HepG2 (cell line): ENCODE results near the gene ESRRG. TPM values are rescaled to one million over a fixed set of nuclear protein-coding genes. Genes with fewer than 3 reads are reported as not detected.

ENCODE experiments used
- AHDC1 ChIP-seq: sonication (generic); formaldehyde crosslinking; IDR thresholded peaks from 2 replicates; pipeline ENCODE4 v1.5.1; 2020; ENCODE audit warnings: mild to moderate bottlenecking, missing genetic modification reagents, borderline replicate concordance
- CENPT ChIP-seq: sonication (generic); formaldehyde crosslinking; IDR thresholded peaks from 2 replicates; pipeline ENCODE4 v1.8.0; 2022; ENCODE audit warnings: low read depth, mild to moderate bottlenecking, moderate library complexity, missing genetic modification reagents
- DPF2 ChIP-seq: sonication (generic); formaldehyde crosslinking; IDR thresholded peaks from 2 replicates; pipeline ENCODE4 v1.4.0; 2020; ENCODE audit warnings: mild to moderate bottlenecking, low read depth, missing genetic modification reagents, borderline replicate concordance
- IRF9 ChIP-seq: sonication (generic); formaldehyde crosslinking; IDR thresholded peaks from 2 replicates; pipeline ENCODE4 v1.8.0; 2022; ENCODE audit warnings: missing genetic modification reagents, mild to moderate bottlenecking, borderline replicate concordance
- MYNN ChIP-seq: sonication (generic); formaldehyde crosslinking; IDR thresholded peaks from 2 replicates; pipeline ENCODE4 v1.4.0; 2020; ENCODE audit warnings: mild to moderate bottlenecking, low read depth, missing genetic modification reagents
- PATZ1 ChIP-seq: sonication (generic); formaldehyde crosslinking; IDR thresholded peaks from 2 replicates; pipeline ENCODE4 v1.4.0; 2020; ENCODE audit warnings: missing genetic modification reagents
- POGZ ChIP-seq: sonication (generic); formaldehyde crosslinking; IDR thresholded peaks from 2 replicates; pipeline ENCODE4 v1.4.0; 2020; ENCODE audit warnings: mild to moderate bottlenecking, missing genetic modification reagents
- RARA ChIP-seq: IDR thresholded peaks from 2 replicates; pipeline ENCODE4 v1.6.1; 2016; ENCODE audit warnings: missing genetic modification reagents, missing compliant biosample characterization
- RCOR2 ChIP-seq: IDR thresholded peaks from 2 replicates; pipeline ENCODE4 v1.6.1; 2016; ENCODE audit warnings: missing biosample characterization, missing genetic modification reagents
- RXRB ChIP-seq: IDR thresholded peaks from 2 replicates; pipeline ENCODE4 v1.6.1; 2016; ENCODE audit warnings: borderline replicate concordance, missing genetic modification reagents, missing compliant biosample characterization
- SALL1 ChIP-seq: sonication (generic); formaldehyde crosslinking; IDR thresholded peaks from 2 replicates; pipeline ENCODE4 v1.8.0; 2022; ENCODE audit warnings: mild to moderate bottlenecking, missing genetic modification reagents
- SOX13 ChIP-seq, 3 experiments: fragments of 450-650 bp in 1 of 3; sonication (generic) in 1 of 3; formaldehyde crosslinking in 1 of 3; IDR thresholded peaks in 2 of 3; conservative IDR thresholded peaks in 1 of 3; 2 replicates each; pipeline versions ENCODE4 v1.5.0 to v1.6.1; 2016 to 2020; ENCODE audit warnings: antibody characterized with exemption in 1 of 3, mild to moderate bottlenecking in 1 of 3, missing compliant biosample characterization in 1 of 3, missing genetic modification reagents in 1 of 3, moderate library complexity in 1 of 3
- ZNF18 ChIP-seq: sonication (generic); formaldehyde crosslinking; IDR thresholded peaks from 2 replicates; pipeline ENCODE4 v1.8.0; 2022; ENCODE audit warnings: mild to moderate bottlenecking, missing genetic modification reagents; ENCODE audit not compliant: insufficient replicate concordance
- ZNF362 ChIP-seq: sonication (generic); formaldehyde crosslinking; IDR thresholded peaks from 2 replicates; pipeline ENCODE4 v1.4.0; 2020; ENCODE audit warnings: missing genetic modification reagents, mild to moderate bottlenecking, borderline replicate concordance
- ZNF432 ChIP-seq: sonication (generic); formaldehyde crosslinking; IDR thresholded peaks from 2 replicates; pipeline ENCODE4 v1.5.0; 2020; ENCODE audit warnings: missing genetic modification reagents, mild to moderate bottlenecking, borderline replicate concordance
- polyA plus RNA-seq, 8 experiments: library from polyadenylated mRNA; depleted of rRNA in 3 of 8; stranded (reverse) in 7 of 8; unstranded in 1 of 8; fragments of >200 nt; fragmentation: Illumina TruSeq in 4 of 8; extraction: Trizol in 4 of 8; gene quantifications; 2 replicates each; pipeline versions ENCODE4 v1.2.1 to v1.2.3, GENCODE V29; 2011 to 2016; ENCODE audit warnings: low read depth in 4 of 8, missing spikeins in 1 of 8, mixed read lengths in 1 of 8; ENCODE audit not compliant: insufficient read depth in 1 of 8
- total RNA-seq, 5 experiments: library from RNA; depleted of rRNA; stranded (reverse); fragments of >200 nt; fragmentation: Illumina TruSeq; extraction: Trizol; gene quantifications; 2 replicates each; pipeline ENCODE4 v1.2.3, GENCODE V29; 2016; ENCODE audit warnings: low read depth in 1 of 5

ESRRG gene
- total and polyA plus RNA-seq, 2 of the 13 experiments (the other 11 are each of a cell fraction or from before 2014, with no cell fraction given) = not detected

- TF ChIP-seq RARA (CRISPR knock-in tag) (0 out of 2 replicates have a peak, but pooled peaks have one; percentile 19), RCOR2 (CRISPR knock-in tag) (0 out of 2 replicates have a peak, but pooled peaks have one; percentile 13), CENPT (CRISPR knock-in tag) (no peak), IRF9 (CRISPR knock-in tag) (no peak), SOX13 (IDR thresholded peaks at IDR 0.05) (no peak), SOX13 (CRISPR knock-in tag; conservative IDR thresholded peaks at IDR 0.05 in 1 of 2, IDR thresholded peaks at IDR 0.05 in 1 of 2) (peak in 1 of 2 experiments; percentile 78; a peak in 2 of 4 replicates), ZNF362 (peak; percentile 93), MYNN (CRISPR knock-in tag) (no peak), DPF2 (CRISPR knock-in tag) (0 out of 2 replicates have a peak, but pooled peaks have one; percentile 68), PATZ1 (CRISPR knock-in tag) (peak; percentile 82), SALL1 (CRISPR knock-in tag) (peak; percentile 16; the same call in 1 of the 2 replicates), ZNF18 (CRISPR knock-in tag) (peak; percentile 84), RXRB (peak; percentile 25; the same call in 1 of the 2 replicates), AHDC1 (peak; percentile 80), POGZ (CRISPR knock-in tag) (0 out of 2 replicates have a peak, but pooled peaks have one; percentile 27), ZNF432 (CRISPR knock-in tag) (no peak)
These were observed 223.5 kb downstream of the ESRRG start (continued) for GRCh38 chr1:216499581-216500272.
